HEK293 (cell line): ENCODE results near the gene OXSR1.

Experiments
- CTCF ChIA-PET: fragments of 350-600 bp; formaldehyde crosslinking; extraction: SDS; loops from one replicate; lab custom pipeline; 2021; ENCODE audit warnings: antibody characterized with exemption; lab: Yijun Ruan, JAX
- POLR2A ChIA-PET: fragments of 300-600 bp; formaldehyde crosslinking; extraction: SDS; loops from one replicate; lab custom pipeline; 2020; ENCODE audit warnings: antibody characterized with exemption, inconsistent platforms; lab: Yijun Ruan, JAX
- H3K27ac ChIP-seq: fragments of 200-500 bp; sonication (Bioruptor generic); 2 replicates; pipeline ENCODE4 v1.5.1; 2014; ENCODE audit warnings: low read depth, low read length, control low read depth, inconsistent platforms; ENCODE audit errors: extremely low read depth
- H3K36me3 ChIP-seq, 2 experiments: fragments of 200-500 bp in 1 of 2; sonication (Bioruptor generic) in 1 of 2; 1 replicate in 1 of 2; 2 replicates in 1 of 2; pipeline ENCODE4 v1.5.1; 2014 to 2017; ENCODE audit warnings: inconsistent platforms in 2 of 2, low read length in 2 of 2; ENCODE audit not compliant: control insufficient read depth in 2 of 2, insufficient read depth in 1 of 2
- H3K4me1 ChIP-seq: fragments of 200-500 bp; sonication (Bioruptor generic); 2 replicates; pipeline ENCODE4 v1.5.1; 2014; ENCODE audit warnings: mild to moderate bottlenecking, low read length, inconsistent platforms; ENCODE audit not compliant: control insufficient read depth, insufficient read depth
- H3K4me3 ChIP-seq: 2 replicates; pipeline ENCODE4 v1.5.1; 2011; ENCODE audit warnings: low read depth, mild to moderate bottlenecking, control low read depth, low read length, moderate library complexity
- H3K9me3 ChIP-seq: fragments of 200-500 bp; sonication (Bioruptor generic); 2 replicates; pipeline ENCODE4 v1.5.1; 2014; ENCODE audit warnings: low read depth, low read length, inconsistent platforms; ENCODE audit not compliant: control insufficient read depth, insufficient read depth
- GLIS1 ChIP-seq: fragments of 450-650 bp; formaldehyde crosslinking; IDR thresholded peaks from 2 replicates; pipeline ENCODE4 v1.5.1; 2016; ENCODE audit warnings: missing biosample characterization, missing genetic modification characterization
- GLIS2 ChIP-seq: fragments of 450-650 bp; formaldehyde crosslinking; IDR thresholded peaks from 2 replicates; pipeline ENCODE4 v1.5.1; 2016; ENCODE audit warnings: missing biosample characterization, missing genetic modification characterization
- HOXA7 ChIP-seq: sonication (generic); formaldehyde crosslinking; IDR thresholded peaks from 2 replicates; pipeline ENCODE4 v1.8.1; 2022; ENCODE audit warnings: missing genetic modification reagents, borderline replicate concordance
- HOXC10 ChIP-seq: sonication (generic); formaldehyde crosslinking; IDR thresholded peaks from 2 replicates; pipeline ENCODE4 v1.8.1; 2023; ENCODE audit warnings: mild to moderate bottlenecking, missing genetic modification reagents
- KLF10 ChIP-seq: fragments of 450-650 bp; IDR thresholded peaks from 2 replicates; pipeline ENCODE4 v1.5.1; 2018; ENCODE audit warnings: missing biosample characterization, mild to moderate bottlenecking, missing genetic modification characterization
- ZBTB20 ChIP-seq: fragments of 450-650 bp; formaldehyde crosslinking; IDR thresholded peaks from 2 replicates; pipeline ENCODE4 v1.5.1; 2016; ENCODE audit warnings: missing biosample characterization, missing genetic modification characterization
- ZFHX2 ChIP-seq: fragments of 450-650 bp; formaldehyde crosslinking; conservative IDR thresholded peaks from 2 replicates; pipeline ENCODE4 v1.5.1; 2016; ENCODE audit warnings: missing biosample characterization, missing genetic modification characterization
- ZIC2 ChIP-seq: fragments of 450-650 bp; formaldehyde crosslinking; IDR thresholded peaks from 2 replicates; pipeline ENCODE4 v1.5.1; 2016; ENCODE audit warnings: missing biosample characterization, missing genetic modification characterization
- ZNF121 ChIP-seq: fragments of 450-650 bp; formaldehyde crosslinking; IDR thresholded peaks from 2 replicates; pipeline ENCODE4 v1.5.1; 2016; ENCODE audit warnings: missing biosample characterization, missing genetic modification characterization
- ZNF157 ChIP-seq: fragments of 450-650 bp; formaldehyde crosslinking; IDR thresholded peaks from 2 replicates; pipeline ENCODE4 v1.5.1; 2016; ENCODE audit warnings: missing biosample characterization, missing genetic modification characterization
- ZNF311 ChIP-seq: fragments of 450-650 bp; formaldehyde crosslinking; IDR thresholded peaks from 2 replicates; pipeline ENCODE4 v1.5.1; 2017; ENCODE audit warnings: missing biosample characterization, missing genetic modification characterization, borderline replicate concordance
- ZNF341 ChIP-seq: fragments of 450-650 bp; formaldehyde crosslinking; IDR thresholded peaks from 2 replicates; pipeline ENCODE4; 2016; ENCODE audit warnings: low read depth, missing biosample characterization, missing genetic modification characterization
- ZNF48 ChIP-seq: fragments of 450-650 bp; formaldehyde crosslinking; IDR thresholded peaks from 2 replicates; pipeline ENCODE4 v1.5.1; 2016; ENCODE audit warnings: missing biosample characterization, missing genetic modification characterization
- ZNF610 ChIP-seq: fragments of 450-650 bp; formaldehyde crosslinking; IDR thresholded peaks from 2 replicates; pipeline ENCODE4 v1.5.1; 2016; ENCODE audit warnings: missing biosample characterization, missing genetic modification characterization, borderline replicate concordance
- ZNF660 ChIP-seq: fragments of 450-650 bp; IDR thresholded peaks from 2 replicates; pipeline ENCODE4 v1.5.1; 2018; ENCODE audit warnings: missing biosample characterization, mild to moderate bottlenecking, missing genetic modification characterization
- ZNF76 ChIP-seq: fragments of 450-650 bp; formaldehyde crosslinking; IDR thresholded peaks from 2 replicates; pipeline ENCODE4; 2016; ENCODE audit warnings: low read depth, missing biosample characterization, missing genetic modification characterization, borderline replicate concordance
- TF ChIP-seq, protein P1 (sequence below): fragments of 450-650 bp; formaldehyde crosslinking; IDR thresholded peaks from 2 replicates; pipeline ENCODE4 v1.5.1; 2016; ENCODE audit warnings: missing biosample characterization, missing genetic modification characterization
- TF ChIP-seq, protein P2 (sequence below): fragments of 450-650 bp; IDR thresholded peaks from 2 replicates; pipeline ENCODE4 v1.5.1; 2018; ENCODE audit warnings: missing biosample characterization, missing genetic modification characterization
- TF ChIP-seq, protein P3 (sequence below): fragments of 450-650 bp; formaldehyde crosslinking; IDR thresholded peaks from 2 replicates; pipeline ENCODE4 v1.5.1; 2017; ENCODE audit warnings: missing biosample characterization, missing genetic modification characterization
- TF ChIP-seq, protein P4 (sequence below): fragments of 450-650 bp; formaldehyde crosslinking; IDR thresholded peaks from 2 replicates; pipeline ENCODE4 v1.5.1; 2016; ENCODE audit warnings: missing biosample characterization, missing genetic modification characterization
- TF ChIP-seq, protein P5 (sequence below): IDR thresholded peaks from 2 replicates; pipeline ENCODE4 v1.6.1; 2011; ENCODE audit warnings: mild to moderate bottlenecking, low read depth, low read length, borderline replicate concordance
- TF ChIP-seq, protein P6 (sequence below): fragments of 450-650 bp; formaldehyde crosslinking; IDR thresholded peaks from 2 replicates; pipeline ENCODE4 v1.5.1; 2017; ENCODE audit warnings: missing biosample characterization, missing genetic modification characterization
- TF ChIP-seq, protein P7 (sequence below): fragments of 450-650 bp; formaldehyde crosslinking; optimal IDR thresholded peaks from 2 replicates; pipeline ENCODE3; 2016; ENCODE audit warnings: missing biosample characterization, mild to moderate bottlenecking, missing genetic modification characterization

Gene OXSR1

DNA sequence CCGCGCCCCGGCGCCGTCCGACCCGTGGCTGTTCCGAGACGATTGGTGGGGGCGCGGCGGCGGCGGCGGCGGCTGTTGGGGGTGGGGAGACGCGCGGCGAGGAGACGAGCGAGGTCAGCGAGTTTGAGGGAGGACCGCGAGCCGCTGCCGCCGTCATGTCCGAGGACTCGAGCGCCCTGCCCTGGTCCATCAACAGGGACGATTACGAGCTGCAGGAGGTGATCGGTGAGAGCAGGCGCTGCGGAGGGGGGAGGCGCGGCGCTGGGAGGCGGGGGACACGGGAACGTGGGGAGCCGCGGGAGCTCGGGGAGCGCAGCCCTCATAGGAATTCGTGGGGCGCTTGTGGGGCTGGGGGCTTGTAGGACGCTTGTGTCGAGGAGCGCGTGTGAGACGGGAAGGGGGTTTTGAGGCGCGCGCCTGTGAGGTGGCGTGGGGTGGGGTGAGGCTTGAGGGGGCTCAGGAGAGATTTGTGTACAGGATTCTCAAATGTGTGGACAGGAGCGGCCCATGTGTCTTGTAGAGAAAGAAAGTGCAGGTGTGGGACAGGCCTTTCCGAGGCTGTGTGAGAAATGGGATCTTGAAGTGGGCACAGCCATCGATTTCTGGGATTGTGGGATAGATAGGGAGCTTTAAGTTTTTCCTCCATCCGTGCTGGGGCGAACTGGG lies 518 bp downstream of the OXSR1 start:
- ChIA-PET POLR2A (interaction anchor here (0.6 to 4.1 kb wide), 8 partner anchors 11 to 180 kb away, joined by 3 to 48 read pairs (median 4); partner anchors contain the start of genes ACAA1, MYD88 and XYLB), CTCF (interaction anchor here (0.7 to 0.8 kb wide), 2 partner anchors 12 to 14 kb away, joined by 3 to 6 read pairs; no protein-coding TSS in a partner anchor)
- H3K9me3 ChIP-seq = no peaks in the 10 kb centered on the region
- peak overlapping the region; percentile 80 for H3K4me3 ChIP-seq
- H3K36me3 ChIP-seq = no peaks in the 10 kb centered on the region
- no peaks in the 10 kb centered on the region for H3K4me1 ChIP-seq
- H3K27ac ChIP-seq = peak overlapping the region; percentile 82; the same call in 1 of the 2 replicates
- TF ChIP-seq ZBTB20 (peak; percentile 46), ZNF157 (tag by site-specific recombination) (no peak), ZNF610 (tag by site-specific recombination) (no peak), ZNF341 (tag by site-specific recombination) (peak; percentile 96), GLIS1 (tag by site-specific recombination) (peak; percentile 53; the same call in 1 of the 2 replicates), ZFHX2 (peak; percentile 8; the same call in 1 of the 2 replicates), HOXA7 (no peak), ZIC2 (tag by site-specific recombination) (peak; percentile 67), ZNF121 (tag by site-specific recombination) (peak; percentile 6; the same call in 1 of the 2 replicates), ZNF311 (tag by site-specific recombination) (no peak), ZNF660 (tag by site-specific recombination) (0 out of 2 replicates have a peak, but pooled peaks have one; percentile 13), GLIS2 (tag by site-specific recombination) (peak; percentile 80; the same call in 1 of the 2 replicates), ZNF48 (tag by site-specific recombination) (no peak), KLF10 (tag by site-specific recombination) (0 out of 2 replicates have a peak, but pooled peaks have one; percentile 3), HOXC10 (CRISPR knock-in tag) (no peak), ZNF76 (tag by site-specific recombination) (peak; percentile 46; the same call in 1 of the 2 replicates)
- TF ChIP-seq, protein P1, sequence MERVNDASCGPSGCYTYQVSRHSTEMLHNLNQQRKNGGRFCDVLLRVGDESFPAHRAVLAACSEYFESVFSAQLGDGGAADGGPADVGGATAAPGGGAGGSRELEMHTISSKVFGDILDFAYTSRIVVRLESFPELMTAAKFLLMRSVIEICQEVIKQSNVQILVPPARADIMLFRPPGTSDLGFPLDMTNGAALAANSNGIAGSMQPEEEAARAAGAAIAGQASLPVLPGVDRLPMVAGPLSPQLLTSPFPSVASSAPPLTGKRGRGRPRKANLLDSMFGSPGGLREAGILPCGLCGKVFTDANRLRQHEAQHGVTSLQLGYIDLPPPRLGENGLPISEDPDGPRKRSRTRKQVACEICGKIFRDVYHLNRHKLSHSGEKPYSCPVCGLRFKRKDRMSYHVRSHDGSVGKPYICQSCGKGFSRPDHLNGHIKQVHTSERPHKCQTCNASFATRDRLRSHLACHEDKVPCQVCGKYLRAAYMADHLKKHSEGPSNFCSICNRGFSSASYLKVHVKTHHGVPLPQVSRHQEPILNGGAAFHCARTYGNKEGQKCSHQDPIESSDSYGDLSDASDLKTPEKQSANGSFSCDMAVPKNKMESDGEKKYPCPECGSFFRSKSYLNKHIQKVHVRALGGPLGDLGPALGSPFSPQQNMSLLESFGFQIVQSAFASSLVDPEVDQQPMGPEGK (tag by site-specific recombination) = peak; percentile 44; the same call in 1 of the 2 replicates
- TF ChIP-seq, protein P2, sequence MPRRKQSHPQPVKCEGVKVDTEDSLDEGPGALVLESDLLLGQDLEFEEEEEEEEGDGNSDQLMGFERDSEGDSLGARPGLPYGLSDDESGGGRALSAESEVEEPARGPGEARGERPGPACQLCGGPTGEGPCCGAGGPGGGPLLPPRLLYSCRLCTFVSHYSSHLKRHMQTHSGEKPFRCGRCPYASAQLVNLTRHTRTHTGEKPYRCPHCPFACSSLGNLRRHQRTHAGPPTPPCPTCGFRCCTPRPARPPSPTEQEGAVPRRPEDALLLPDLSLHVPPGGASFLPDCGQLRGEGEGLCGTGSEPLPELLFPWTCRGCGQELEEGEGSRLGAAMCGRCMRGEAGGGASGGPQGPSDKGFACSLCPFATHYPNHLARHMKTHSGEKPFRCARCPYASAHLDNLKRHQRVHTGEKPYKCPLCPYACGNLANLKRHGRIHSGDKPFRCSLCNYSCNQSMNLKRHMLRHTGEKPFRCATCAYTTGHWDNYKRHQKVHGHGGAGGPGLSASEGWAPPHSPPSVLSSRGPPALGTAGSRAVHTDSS (tag by site-specific recombination) = 0 out of 2 replicates have a peak, but pooled peaks have one; percentile 3
- TF ChIP-seq, protein P3, sequence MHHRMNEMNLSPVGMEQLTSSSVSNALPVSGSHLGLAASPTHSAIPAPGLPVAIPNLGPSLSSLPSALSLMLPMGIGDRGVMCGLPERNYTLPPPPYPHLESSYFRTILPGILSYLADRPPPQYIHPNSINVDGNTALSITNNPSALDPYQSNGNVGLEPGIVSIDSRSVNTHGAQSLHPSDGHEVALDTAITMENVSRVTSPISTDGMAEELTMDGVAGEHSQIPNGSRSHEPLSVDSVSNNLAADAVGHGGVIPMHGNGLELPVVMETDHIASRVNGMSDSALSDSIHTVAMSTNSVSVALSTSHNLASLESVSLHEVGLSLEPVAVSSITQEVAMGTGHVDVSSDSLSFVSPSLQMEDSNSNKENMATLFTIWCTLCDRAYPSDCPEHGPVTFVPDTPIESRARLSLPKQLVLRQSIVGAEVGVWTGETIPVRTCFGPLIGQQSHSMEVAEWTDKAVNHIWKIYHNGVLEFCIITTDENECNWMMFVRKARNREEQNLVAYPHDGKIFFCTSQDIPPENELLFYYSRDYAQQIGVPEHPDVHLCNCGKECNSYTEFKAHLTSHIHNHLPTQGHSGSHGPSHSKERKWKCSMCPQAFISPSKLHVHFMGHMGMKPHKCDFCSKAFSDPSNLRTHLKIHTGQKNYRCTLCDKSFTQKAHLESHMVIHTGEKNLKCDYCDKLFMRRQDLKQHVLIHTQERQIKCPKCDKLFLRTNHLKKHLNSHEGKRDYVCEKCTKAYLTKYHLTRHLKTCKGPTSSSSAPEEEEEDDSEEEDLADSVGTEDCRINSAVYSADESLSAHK = no peak
- TF ChIP-seq, protein P4, sequence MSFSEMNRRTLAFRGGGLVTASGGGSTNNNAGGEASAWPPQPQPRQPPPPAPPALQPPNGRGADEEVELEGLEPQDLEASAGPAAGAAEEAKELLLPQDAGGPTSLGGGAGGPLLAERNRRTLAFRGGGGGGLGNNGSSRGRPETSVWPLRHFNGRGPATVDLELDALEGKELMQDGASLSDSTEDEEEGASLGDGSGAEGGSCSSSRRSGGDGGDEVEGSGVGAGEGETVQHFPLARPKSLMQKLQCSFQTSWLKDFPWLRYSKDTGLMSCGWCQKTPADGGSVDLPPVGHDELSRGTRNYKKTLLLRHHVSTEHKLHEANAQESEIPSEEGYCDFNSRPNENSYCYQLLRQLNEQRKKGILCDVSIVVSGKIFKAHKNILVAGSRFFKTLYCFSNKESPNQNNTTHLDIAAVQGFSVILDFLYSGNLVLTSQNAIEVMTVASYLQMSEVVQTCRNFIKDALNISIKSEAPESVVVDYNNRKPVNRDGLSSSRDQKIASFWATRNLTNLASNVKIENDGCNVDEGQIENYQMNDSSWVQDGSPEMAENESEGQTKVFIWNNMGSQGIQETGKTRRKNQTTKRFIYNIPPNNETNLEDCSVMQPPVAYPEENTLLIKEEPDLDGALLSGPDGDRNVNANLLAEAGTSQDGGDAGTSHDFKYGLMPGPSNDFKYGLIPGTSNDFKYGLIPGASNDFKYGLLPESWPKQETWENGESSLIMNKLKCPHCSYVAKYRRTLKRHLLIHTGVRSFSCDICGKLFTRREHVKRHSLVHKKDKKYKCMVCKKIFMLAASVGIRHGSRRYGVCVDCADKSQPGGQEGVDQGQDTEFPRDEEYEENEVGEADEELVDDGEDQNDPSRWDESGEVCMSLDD (tag by site-specific recombination) = 0 out of 2 replicates have a peak, but pooled peaks have one; percentile 38
- TF ChIP-seq, protein P5, sequence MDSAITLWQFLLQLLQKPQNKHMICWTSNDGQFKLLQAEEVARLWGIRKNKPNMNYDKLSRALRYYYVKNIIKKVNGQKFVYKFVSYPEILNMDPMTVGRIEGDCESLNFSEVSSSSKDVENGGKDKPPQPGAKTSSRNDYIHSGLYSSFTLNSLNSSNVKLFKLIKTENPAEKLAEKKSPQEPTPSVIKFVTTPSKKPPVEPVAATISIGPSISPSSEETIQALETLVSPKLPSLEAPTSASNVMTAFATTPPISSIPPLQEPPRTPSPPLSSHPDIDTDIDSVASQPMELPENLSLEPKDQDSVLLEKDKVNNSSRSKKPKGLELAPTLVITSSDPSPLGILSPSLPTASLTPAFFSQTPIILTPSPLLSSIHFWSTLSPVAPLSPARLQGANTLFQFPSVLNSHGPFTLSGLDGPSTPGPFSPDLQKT = no peak
- TF ChIP-seq, protein P6, sequence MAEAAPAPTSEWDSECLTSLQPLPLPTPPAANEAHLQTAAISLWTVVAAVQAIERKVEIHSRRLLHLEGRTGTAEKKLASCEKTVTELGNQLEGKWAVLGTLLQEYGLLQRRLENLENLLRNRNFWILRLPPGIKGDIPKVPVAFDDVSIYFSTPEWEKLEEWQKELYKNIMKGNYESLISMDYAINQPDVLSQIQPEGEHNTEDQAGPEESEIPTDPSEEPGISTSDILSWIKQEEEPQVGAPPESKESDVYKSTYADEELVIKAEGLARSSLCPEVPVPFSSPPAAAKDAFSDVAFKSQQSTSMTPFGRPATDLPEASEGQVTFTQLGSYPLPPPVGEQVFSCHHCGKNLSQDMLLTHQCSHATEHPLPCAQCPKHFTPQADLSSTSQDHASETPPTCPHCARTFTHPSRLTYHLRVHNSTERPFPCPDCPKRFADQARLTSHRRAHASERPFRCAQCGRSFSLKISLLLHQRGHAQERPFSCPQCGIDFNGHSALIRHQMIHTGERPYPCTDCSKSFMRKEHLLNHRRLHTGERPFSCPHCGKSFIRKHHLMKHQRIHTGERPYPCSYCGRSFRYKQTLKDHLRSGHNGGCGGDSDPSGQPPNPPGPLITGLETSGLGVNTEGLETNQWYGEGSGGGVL (tag by site-specific recombination) = peak; percentile 77
- TF ChIP-seq, protein P7, sequence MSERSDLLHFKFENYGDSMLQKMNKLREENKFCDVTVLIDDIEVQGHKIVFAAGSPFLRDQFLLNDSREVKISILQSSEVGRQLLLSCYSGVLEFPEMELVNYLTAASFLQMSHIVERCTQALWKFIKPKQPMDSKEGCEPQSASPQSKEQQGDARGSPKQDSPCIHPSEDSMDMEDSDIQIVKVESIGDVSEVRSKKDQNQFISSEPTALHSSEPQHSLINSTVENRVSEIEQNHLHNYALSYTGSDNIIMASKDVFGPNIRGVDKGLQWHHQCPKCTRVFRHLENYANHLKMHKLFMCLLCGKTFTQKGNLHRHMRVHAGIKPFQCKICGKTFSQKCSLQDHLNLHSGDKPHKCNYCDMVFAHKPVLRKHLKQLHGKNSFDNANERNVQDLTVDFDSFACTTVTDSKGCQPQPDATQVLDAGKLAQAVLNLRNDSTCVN (tag by site-specific recombination) = peak; percentile 83
